Neutrophil (primary cell): ENCODE measurements around the gene PJA1.

ENCODE experiments used
- H3K27ac ChIP-seq: fragments of 200-600 bp; sonication (generic); 2 replicates; pipeline ENCODE4 v1.5.1; 2016; ENCODE audit warnings: mild to moderate bottlenecking, moderate library complexity
- H3K27me3 ChIP-seq: fragments of 200-600 bp; sonication (generic); 2 replicates; pipeline ENCODE4 v1.6.0; 2016; ENCODE audit warnings: mild to moderate bottlenecking
- H3K36me3 ChIP-seq: fragments of 200-600 bp; sonication (generic); 2 replicates; pipeline ENCODE4 v1.5.1; 2017
- H3K4me1 ChIP-seq, 2 experiments: fragments of 200-600 bp in 1 of 2; sonication (generic) in 1 of 2; 1 replicate in 1 of 2; 2 replicates in 1 of 2; pipeline versions ENCODE4 v1.5.1 to v1.6.1; 2013 to 2016; ENCODE audit warnings: low read depth in 1 of 2, low read length in 1 of 2, mild to moderate bottlenecking in 1 of 2, moderate library complexity in 1 of 2; ENCODE audit not compliant: control insufficient read depth in 1 of 2, insufficient read depth in 1 of 2
- H3K4me3 ChIP-seq, 2 experiments: fragments of 200-600 bp in 1 of 2; sonication (generic) in 1 of 2; 1 replicate in 1 of 2; 2 replicates in 1 of 2; pipeline ENCODE4 v1.5.1; 2013 to 2016; ENCODE audit warnings: low read depth in 1 of 2, low read length in 1 of 2, mild to moderate bottlenecking in 1 of 2, moderate library complexity in 1 of 2
- H3K9me3 ChIP-seq: fragments of 200-600 bp; sonication (generic); 2 replicates; pipeline ENCODE4 v1.5.1; 2016
- TF ChIP-seq, protein P1 (sequence below): fragments of 200-600 bp; sonication (generic); IDR thresholded peaks from 2 replicates; pipeline ENCODE4 v1.5.1; 2016; ENCODE audit warnings: antibody characterized with exemption

PJA1 gene

DNA sequence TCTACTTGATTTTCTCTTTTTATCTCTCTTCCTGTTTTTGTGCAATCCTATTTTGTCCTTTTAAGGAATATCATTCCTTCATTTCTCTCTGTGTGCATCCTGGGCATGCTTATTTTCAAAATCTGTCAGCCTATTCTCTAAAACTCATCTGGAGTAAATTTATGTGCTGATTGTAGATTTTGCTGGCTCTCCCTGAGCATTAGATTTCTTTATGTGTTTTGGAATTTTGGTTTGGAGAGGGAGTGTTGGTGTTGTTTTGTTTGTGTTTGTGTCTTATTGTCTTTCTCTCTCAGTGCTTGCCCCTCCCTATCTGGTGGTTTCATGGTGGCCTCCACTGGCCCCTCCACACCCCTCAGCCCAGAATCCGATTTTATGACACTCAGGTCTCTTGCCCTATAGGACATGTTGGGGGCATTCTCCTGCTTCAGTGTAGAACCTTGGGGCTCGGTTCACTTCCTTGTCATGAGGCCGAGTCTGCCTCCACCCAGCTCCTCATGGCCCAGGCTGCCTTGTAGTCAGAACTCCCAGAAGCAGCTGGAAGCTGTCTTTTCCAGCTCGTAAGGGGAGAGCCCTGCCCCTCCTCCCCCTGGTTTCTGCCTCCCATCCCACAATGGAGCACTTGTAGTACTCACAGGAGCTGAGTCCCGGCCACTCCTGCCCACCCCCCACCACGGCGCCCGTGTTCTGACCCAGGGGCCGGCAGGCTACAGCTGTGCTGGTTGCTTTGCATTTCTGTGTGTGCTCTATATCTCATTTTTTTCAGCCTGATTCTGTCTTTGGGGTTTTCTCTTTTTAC lies 24.5 kb upstream of the PJA1 start:
- H3K36me3 ChIP-seq = no peaks in the 10 kb centered on the region
- no peaks in the 10 kb centered on the region for H3K9me3 ChIP-seq
- H3K27me3 ChIP-seq = no peaks in the 10 kb centered on the region
- no peak overlapping the region for H3K27ac ChIP-seq
- no peaks in the 10 kb centered on the region for H3K4me1 ChIP-seq
- H3K4me3 ChIP-seq = no peak overlapping the region
- TF ChIP-seq, protein P1, sequence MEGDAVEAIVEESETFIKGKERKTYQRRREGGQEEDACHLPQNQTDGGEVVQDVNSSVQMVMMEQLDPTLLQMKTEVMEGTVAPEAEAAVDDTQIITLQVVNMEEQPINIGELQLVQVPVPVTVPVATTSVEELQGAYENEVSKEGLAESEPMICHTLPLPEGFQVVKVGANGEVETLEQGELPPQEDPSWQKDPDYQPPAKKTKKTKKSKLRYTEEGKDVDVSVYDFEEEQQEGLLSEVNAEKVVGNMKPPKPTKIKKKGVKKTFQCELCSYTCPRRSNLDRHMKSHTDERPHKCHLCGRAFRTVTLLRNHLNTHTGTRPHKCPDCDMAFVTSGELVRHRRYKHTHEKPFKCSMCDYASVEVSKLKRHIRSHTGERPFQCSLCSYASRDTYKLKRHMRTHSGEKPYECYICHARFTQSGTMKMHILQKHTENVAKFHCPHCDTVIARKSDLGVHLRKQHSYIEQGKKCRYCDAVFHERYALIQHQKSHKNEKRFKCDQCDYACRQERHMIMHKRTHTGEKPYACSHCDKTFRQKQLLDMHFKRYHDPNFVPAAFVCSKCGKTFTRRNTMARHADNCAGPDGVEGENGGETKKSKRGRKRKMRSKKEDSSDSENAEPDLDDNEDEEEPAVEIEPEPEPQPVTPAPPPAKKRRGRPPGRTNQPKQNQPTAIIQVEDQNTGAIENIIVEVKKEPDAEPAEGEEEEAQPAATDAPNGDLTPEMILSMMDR = no peak

GRCh38 chrX:69186651-69187050 lies 21.4 kb upstream of the PJA1 start:
- H3K27me3 ChIP-seq = no peaks in the 10 kb centered on the region
- H3K9me3 ChIP-seq = no peaks in the 10 kb centered on the region
- TF ChIP-seq, protein P1 = no peak
- H3K27ac ChIP-seq = no peak overlapping the region
- H3K4me3 ChIP-seq = no peak overlapping the region
- no peaks in the 10 kb centered on the region for H3K4me1 ChIP-seq
- H3K36me3 ChIP-seq = no peaks in the 10 kb centered on the region

GRCh38 chrX:69185886-69186285 lies 20.6 kb upstream of the PJA1 start:
- H3K27ac ChIP-seq = no peak overlapping the region
- no peaks in the 10 kb centered on the region for H3K9me3 ChIP-seq
- H3K4me1 ChIP-seq = no peaks in the 10 kb centered on the region
- TF ChIP-seq, protein P1 = no peak
- no peaks in the 10 kb centered on the region for H3K36me3 ChIP-seq
- H3K4me3 ChIP-seq = no peak overlapping the region
- H3K27me3 ChIP-seq = no peaks in the 10 kb centered on the region

DNA sequence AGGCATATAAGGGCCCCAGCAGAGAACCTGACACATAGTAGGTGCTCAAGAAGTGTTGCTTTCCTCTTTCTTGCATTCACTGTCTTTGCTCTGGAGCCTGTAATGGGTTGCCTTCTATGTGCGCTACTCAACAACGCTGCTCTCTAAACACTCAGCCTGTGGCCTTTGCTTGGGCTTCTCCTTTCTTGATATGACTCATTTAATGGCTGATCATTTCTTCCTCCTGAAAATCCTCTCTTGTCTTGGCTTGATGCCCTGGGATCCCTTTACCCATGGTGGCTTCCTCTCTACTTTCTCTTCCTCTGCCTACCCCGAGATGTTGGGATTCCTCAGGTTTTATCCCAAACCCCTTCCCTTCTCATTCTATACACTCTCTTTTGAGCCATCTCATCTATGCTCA lies 19.9 kb upstream of the PJA1 start:
- Histone ChIP-seq H3K4me1 (no peaks in the 10 kb centered on the region), H3K9me3 (no peaks in the 10 kb centered on the region), H3K27ac (no peak overlapping the region), H3K27me3 (no peaks in the 10 kb centered on the region), H3K4me3 (no peak overlapping the region), H3K36me3 (no peaks in the 10 kb centered on the region)
- TF ChIP-seq, protein P1 = no peak

GRCh38 chrX:69182818-69183380 lies 17.6 kb upstream of the PJA1 start:
- Histone ChIP-seq H3K9me3 (no peaks in the 10 kb centered on the region), H3K4me1 (no peaks in the 10 kb centered on the region), H3K4me3 (no peak overlapping the region), H3K27ac (no peak overlapping the region), H3K36me3 (no peaks in the 10 kb centered on the region), H3K27me3 (no peaks in the 10 kb centered on the region)
- TF ChIP-seq, protein P1 = no peak
